Astrocyte (in vitro differentiated cells and primary cell): ENCODE measurements around the gene KRCC1.

Source experiments
- EZH2 ChIP-seq: IDR thresholded peaks from 2 replicates; pipeline ENCODE4 v1.6.1; 2012; ENCODE audit warnings: mild to moderate bottlenecking, low read length, inconsistent platforms; ENCODE audit not compliant: insufficient read depth
- TF ChIP-seq, protein P1 (sequence below): IDR thresholded peaks from 2 replicates; pipeline ENCODE4 v1.5.1; 2011; ENCODE audit warnings: low read depth, mild to moderate bottlenecking, inconsistent platforms, low read length, moderate library complexity; ENCODE audit not compliant: insufficient read depth

DNA sequence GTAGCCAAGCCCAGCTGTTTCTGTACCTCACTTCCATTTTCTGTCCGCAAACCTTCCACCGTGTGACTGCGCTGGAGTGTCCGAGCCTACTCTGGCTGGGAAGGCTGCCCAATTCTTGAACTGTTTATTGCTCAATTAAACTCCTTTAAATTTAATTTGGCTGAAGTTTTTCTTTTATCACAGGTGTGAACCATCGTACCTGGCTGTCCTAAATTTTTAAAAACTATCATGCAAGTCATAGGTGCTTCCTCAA lies 33.0 kb downstream of the KRCC1 start:
- TF ChIP-seq, protein P1, sequence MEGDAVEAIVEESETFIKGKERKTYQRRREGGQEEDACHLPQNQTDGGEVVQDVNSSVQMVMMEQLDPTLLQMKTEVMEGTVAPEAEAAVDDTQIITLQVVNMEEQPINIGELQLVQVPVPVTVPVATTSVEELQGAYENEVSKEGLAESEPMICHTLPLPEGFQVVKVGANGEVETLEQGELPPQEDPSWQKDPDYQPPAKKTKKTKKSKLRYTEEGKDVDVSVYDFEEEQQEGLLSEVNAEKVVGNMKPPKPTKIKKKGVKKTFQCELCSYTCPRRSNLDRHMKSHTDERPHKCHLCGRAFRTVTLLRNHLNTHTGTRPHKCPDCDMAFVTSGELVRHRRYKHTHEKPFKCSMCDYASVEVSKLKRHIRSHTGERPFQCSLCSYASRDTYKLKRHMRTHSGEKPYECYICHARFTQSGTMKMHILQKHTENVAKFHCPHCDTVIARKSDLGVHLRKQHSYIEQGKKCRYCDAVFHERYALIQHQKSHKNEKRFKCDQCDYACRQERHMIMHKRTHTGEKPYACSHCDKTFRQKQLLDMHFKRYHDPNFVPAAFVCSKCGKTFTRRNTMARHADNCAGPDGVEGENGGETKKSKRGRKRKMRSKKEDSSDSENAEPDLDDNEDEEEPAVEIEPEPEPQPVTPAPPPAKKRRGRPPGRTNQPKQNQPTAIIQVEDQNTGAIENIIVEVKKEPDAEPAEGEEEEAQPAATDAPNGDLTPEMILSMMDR: no peak
- no peak for TF ChIP-seq EZH2
